DMS 273 treated with DMSO at 0.1 percent for 48 hours (cell line): ENCODE results near the gene NOS1.
"Not testable (repeated sequence)": the region's sequence is repeated elsewhere in the genome, so short reads cannot be mapped to it uniquely, and the experiment has no call there.

Experiments used
- DNase-seq: peaks from one replicate; lab custom pipeline; 2025; lab: John Stamatoyannopoulos, UW

Gene NOS1

DNA sequence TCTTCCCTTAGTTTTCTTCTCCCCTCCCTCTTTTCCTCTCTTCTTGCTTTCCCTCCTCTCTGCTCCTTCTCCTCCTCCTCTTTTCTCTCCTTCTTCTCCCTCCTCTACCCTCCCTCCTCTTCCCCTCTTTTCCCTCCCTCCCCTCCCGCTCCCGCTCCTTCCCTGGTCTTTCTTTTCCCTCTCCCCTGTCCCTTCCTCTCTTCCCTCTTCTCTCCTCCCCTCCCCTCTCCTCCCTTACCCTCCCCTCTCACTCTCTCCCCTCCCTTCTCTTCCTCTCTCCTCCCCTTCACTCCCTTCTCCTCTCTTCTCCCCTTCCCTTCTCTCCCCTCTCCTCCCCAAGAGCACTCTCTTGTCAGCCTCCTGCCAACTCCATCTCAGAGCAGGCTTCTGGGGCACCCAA is 153.8 kb downstream of the NOS1 start:
- no peak for DNase-seq

DNA sequence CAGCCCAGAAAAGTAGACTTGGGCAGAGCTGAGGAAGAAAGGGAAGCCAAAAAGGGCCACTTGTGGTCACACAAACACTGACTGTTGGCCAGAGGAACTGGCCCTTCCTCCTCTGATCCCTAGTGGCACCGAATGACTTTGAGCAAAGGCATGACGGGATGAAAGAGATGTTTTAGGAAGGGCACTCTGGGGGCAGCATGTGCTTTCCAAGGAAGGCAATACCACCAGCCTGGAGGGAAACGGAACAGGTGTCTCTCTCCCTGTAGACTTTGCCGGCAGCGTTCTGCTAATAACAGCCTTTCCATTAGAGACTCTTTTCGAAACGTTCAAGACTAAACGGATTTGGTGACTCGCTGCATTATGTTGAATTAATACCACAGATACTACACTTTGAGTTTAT is 158.9 kb downstream of the NOS1 start:
- no peak for DNase-seq

DNA sequence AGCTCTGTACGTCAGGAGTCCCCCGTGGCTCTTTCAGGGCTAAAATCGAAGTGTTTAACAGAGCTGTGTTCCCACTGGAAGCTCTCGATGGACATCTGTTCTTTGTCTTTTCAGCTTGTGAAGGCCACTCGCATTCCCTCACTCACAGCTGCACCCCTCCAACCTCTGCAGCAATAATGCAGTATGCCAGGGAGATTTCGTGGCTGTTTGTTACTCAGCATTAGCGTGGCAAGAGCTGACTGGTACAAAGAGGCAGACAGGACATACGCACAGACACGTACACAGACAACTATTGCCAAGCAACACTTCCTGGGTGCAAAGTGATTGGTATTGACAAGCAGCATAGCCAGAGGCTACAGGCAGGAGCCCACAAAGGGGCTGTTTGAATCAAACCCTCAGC is 159.4 kb downstream of the NOS1 start:
- no peak for DNase-seq

- not testable (repeated sequence) for DNase-seq
These were observed 161.3 kb downstream of the NOS1 start for GRCh38 chr12:117199956-117200744.

DNA sequence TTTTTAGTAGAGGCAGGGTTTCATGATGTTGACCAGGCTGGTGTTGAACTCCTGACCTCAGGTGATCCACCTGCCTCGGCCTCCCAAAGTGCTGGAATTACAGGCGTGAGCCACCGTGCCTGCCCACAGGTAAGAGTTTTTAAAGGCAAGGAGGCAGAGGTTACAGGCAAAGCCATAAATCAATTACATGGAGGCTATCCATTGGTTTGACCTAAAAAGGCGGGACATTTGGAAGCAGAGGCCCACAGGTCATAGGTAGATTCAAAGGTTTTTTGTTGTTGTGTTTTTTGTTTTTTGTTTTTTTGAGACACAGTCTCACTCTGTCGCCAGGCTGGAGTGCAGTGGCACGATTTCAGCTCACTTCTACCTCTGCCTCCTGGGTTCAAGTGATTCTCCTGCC is 165.1 kb downstream of the NOS1 start:
- DNase-seq = not testable (repeated sequence)

GRCh38 chr12:117195027-117195426 is 166.4 kb downstream of the NOS1 start:
- DNase-seq = not testable (repeated sequence)

GRCh38 chr12:117193903-117194302 is 167.5 kb downstream of the NOS1 start:
- no peak for DNase-seq

DNA sequence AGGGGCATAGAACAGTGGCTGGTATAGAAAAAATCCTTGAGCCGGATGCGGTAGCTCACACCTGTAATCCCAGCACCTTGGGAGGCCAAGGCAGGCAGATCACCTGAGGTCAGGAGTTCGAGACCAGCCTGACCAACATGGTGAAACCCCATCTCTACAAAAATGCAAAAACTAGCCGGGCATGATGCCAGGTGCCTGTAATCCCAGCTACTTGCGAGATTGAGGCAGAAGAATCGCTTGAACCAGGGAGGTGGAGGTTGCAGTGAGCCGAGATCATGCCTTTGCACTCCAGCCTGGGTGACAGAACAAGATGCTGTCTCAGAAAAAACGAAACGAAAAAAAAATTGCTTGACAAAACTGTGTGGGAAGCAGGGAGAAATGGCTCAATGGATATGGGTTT is 168.8 kb downstream of the NOS1 start:
- DNase-seq = not testable (repeated sequence)

DNA sequence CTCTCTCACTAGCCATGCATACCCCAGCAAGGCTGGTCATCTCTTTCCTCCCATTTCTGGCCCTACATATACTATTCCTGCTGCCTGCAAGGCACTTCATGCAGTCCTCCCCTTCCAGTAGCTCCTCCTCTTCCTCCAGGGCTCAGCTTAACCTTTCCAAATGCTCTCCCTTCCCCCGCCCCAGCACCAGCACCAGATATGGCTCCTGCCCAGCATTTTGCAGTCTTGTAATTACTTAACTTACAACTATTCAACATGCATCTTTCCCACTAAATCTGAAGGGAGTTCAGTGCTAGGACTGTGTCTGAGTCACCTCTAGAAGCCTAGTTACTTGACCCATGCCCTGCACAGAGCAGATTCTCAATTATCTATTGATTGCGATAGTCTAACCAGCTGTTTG is 169.4 kb downstream of the NOS1 start:
- DNase-seq = no peak

- peak; percentile 39 for DNase-seq
These were observed 171.1 kb downstream of the NOS1 start, which contains the start of gene FBXO21 for GRCh38 chr12:117190210-117190781. Gene FBXO21, minus strand, starts transcription at chr12:117190470. Its CDS starts 14 bp downstream, at chr12:117190456.

- DNase-seq = no peak
These were observed 171.7 kb downstream of the NOS1 start for GRCh38 chr12:117189725-117190209.

DNA sequence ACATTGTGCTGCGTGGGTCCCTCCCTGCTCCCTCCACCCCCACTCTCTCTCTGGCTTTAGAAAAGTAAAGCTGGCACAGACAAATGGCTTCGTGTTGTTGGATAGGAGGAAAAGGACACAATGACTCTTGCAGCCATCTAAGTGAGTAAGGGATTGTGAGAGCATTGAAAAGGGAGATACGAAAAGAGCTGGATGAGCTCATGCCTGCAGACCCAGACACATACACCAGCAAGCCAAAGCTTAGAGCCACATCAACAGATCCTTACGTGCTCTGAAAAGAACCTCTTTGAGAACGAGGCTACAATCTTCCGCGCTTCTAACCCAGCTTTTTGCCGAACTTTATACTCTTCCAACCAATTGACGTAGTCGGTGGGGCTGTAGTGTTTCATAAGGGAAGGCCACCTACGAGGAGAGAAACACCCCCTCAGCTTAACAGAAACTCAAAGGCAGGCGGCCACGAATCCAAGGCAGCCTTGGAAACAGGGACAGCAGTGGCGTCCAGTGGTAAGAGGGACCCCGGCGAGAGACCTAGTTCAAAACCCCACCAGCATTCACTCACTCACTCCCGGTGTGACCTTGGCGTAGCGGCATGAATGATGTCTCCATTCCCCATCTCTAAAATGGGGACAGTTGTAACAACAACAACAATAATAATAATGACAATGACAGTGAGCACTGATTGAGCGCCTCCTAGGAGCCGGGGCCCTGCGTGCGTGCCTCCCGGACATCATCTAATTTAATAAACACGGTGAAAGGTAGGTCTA is 172.3 kb downstream of the NOS1 start:
- no peak for DNase-seq

- DNase-seq = no peak
These were observed 173.2 kb downstream of the NOS1 start for GRCh38 chr12:117188121-117188665.

GRCh38 chr12:117187421-117187820 is 174.0 kb downstream of the NOS1 start:
- no peak for DNase-seq

DNA sequence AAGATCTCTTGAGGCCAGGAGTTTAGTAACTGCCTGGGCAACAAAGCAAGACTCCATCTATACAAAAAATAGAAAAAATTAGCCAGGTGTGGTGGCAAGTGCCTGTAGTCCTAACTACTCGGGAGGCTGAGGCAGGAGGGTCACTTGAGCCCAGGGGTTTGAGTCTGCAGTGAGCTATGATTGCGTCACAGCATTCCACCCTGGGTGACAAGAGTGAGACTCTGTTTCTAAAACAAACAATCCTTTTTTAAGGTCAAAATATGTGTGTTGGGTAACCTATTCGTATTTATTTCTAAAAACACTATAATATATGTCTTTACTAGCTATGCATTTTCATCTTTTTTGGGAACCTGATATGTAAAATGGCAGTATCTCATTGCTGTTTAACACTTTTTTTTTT is 178.6 kb downstream of the NOS1 start:
- DNase-seq = no peak

GRCh38 chr12:117181468-117181843 is 180.0 kb downstream of the NOS1 start:
- DNase-seq = not testable (repeated sequence)

- DNase-seq = no peak
These were observed 180.5 kb downstream of the NOS1 start for GRCh38 chr12:117180758-117181467.

GRCh38 chr12:117178745-117179144 is 182.7 kb downstream of the NOS1 start:
- DNase-seq = no peak

GRCh38 chr12:117178301-117178700 is 183.1 kb downstream of the NOS1 start:
- no peak for DNase-seq

GRCh38 chr12:117172168-117172567 is 189.3 kb downstream of the NOS1 start:
- DNase-seq = no peak

DNA sequence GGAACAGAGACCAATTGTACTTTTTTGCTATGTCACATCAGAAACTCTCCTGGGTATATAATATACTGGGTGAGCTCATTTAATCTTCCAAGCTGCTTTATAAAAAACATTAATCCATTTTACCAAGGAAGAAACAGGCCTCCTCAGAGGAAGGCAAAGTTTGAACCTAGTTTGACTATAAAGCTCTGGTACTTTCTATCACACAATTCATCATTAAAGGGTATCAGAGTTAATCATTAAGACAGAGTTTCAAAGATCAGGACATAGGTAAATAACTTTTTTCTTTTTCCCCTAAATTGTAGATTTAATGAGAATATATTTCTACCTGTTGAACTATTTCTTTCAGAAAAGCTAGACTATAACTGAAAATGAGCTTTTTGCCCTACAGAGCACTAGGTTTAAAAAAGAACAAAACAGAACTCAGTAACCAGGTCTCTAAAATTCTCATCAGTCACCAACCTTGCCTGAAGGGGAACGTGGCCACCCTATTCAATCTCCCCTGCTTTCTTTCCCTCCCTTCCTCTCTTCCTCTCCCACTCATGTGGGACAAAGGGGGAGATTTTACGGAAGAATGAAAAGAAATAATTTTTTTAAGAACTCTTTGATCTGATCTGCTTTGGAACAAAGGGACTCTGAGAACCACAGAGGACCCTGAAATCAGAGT is 189.8 kb downstream of the NOS1 start:
- DNase-seq = no peak
